NK-92 treated with Interleukin-12 subunit alpha and Interleukin-12 subunit beta, amount 100 ng/mL, for 24 hours (cell line): ENCODE data around the gene B3GALT4.
A peak's percentile ranks its signal among the peaks of the same experiment; 100 is the strongest.

ENCODE experiments used
- DNase-seq: peaks from one replicate; lab custom pipeline; 2025; lab: John Stamatoyannopoulos, UW

Gene B3GALT4

DNA sequence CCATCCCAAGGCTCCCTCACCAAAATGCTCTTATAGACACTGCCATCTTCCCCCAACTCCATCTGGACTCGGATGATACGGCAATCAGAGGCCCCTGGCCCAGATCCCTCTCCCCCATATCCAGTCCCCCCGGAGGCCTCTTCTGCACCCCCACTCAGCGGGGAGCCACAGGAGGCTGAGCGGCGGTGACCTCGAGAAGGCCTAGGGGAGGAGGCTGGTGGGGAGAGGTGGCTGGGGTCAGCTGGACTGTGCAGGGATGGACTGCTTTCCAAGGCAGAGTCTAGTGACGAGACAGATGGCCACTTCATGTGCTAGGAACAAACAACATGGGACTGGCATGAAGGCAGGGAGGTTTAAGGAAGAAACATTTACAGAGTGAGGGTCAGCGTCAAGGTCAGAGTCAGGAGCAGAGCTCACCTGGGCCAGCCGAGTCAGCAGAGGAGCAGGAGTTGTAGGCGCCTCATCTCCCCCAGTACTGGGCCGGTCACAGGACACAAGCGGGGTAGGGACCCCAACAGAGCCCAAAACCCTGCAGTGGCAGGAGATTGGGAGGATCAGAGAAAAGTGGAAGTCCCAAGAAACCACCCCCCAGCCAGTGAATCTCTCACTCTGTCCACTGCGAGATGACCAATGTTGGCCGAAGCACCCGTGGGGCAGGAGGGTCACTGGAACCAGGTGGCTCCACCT, 16.2 kb downstream of the B3GALT4 start:
- no peak for DNase-seq

DNA sequence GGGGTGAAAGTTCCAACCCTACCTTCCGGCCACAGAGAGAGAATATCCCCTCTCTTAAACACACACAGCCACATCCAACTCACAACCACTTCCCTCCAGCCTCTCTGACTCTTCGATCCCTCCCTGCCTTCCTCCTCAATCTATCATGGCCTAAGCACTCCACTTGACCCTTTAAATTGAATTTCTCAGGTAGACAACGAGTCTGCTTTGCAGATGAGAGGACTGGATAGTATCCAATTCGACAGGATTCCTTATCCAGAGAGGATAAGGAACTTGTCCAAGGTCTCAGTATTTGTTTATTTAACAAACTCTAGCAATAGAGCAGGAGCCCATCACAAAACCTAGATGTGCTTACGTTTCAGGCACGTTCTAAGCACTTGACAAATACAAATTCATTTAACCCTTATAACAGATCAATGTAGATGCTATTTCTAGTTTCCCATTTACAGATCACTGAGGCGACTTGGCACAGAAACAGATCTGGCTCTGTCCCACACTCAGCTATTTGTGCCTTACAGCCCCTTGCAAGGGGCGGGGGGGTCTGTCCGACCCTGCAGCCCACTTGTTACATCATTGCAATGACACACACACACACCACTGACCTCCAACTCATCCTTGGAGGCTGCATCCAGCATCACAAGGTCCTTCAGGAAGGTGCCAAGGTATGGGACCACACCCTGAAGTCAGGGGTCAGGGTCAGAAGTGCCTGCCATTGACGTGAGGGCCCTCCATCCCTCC, 17.3 kb downstream of the B3GALT4 start:
- no peak for DNase-seq

DNA sequence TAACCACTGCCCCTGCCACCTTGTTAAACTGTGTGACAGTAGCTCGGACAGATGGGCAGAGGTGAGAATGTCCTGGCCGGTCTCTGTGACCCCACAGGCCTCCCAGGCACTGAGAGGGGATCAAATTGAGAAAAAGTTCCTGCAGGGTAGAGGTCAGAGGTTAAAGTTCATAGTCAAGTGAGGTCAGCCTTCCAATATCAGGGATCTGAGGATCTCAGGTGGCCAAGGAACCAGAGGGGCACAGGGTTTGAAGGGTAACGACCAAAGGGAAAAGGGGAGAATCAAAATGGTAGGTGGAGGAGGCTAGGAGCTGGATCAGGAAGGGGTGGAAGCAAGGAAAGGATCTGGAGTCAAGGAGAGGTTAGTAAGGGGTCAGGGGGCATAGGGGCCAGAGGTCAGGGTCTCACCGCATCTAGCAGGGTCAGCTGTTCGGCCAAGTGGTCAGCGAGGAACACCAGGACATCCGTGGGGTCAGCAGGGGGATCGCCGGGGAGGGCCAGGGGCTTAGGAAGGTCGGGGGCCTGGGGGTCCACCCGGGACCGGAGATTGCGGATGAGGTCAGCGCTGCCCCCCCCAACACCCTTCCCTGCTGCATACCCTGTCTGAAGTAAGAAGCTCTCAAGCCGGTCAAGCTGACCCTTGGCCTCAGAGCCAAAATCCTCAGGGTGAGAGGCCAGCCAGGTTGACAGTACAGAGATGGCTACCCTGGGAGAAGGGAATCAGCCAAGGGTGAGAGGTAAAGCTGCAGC, 18.9 kb downstream of the B3GALT4 start:
- no peak for DNase-seq

DNA sequence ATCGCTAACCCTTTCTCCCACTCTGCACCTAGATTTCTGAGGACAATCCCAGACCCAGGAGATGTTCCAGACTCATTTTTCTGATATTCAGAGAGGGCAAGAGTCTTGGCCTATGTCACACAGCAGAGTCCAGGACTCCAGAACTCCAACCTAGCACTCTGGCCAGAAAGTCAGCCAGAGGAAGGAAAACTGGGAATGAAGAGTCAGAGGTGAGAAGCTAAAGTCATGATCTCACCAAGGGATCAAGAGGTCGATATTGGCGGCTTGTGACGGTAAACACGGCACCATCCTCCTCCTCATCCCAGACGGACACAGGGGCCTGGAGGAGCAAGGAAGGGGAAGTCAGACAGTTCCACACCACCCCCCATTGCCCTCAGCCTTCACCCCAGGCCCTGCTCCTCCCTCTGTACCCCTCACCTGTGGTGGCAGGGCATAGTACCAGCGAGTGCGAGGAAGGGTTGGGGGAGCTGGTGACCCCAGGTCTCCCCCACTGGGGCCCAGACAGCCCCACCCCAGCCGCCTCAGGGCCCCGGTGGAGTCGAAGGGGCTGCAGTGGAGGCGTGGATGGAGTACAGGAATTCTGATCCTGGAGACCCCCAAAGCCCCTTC, 20.0 kb downstream of the B3GALT4 start:
- no peak for DNase-seq

DNA sequence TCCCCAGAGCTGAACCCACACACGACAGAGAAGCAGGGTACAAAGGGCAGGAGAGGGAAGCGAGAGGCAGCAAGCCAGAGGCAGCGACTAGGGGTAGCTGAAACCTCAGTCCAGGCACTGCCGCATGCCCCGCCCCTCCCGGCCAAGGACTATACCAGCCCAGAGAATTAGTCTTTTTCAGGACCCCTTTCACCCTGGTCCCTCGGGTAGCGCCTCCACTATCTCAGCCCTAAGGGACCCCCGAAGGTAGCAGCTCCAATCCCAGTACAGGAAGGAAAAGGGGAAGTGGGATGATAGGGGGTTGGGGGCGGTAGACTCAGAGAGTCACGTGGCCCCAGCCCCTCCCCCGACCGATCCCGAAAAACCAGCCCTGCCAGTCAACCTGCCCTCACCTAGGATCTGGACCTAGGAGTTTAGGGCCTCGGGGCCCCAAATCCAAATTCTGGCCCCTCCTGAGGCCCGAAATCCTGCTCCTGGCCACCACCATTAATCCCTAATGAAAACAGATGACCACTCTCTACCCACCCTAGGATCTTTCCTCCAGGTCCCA, 20.6 kb downstream of the B3GALT4 start:
- DNase-seq: no peak

DNA sequence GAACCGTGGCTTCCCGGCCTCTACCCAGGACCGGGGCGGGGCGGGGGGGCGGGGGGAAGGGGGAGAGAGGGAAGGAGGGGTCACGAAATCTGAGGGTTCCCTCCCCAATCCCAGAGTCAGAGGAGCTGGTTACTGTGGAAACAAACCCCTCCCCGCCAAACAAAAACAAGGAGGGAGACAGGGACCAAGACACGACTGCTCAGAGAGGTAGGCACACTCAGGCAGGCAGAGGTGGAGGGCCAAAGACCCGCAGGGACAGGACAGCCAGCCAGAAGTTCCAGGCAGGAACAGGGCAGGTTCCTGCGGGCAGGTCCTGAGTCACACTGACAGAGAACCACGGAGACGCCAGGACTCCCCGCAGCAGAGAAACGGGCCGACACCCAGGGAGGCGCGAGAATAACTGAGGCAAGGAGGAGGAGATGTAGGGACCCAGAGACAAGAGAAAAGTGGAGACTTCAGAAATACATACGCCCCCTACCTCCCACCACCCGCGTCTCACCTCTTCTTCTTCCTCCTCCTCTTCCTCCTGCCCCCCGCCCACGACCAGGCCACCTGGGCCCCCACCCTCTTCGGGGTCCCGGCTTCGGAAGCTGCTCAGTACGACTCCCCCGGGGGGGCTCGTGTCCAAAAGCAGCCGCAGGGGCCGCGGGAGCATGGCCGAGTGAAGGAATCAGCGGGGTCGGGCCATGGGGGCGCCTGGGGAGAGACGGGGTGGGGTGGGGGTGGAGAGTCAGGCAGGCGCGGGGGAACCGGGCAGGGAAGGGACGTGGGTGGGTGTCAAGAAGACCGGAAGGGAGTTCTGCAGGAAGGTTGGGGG, 21.2 kb downstream of the B3GALT4 start:
- DNase-seq: peak; percentile 42

DNA sequence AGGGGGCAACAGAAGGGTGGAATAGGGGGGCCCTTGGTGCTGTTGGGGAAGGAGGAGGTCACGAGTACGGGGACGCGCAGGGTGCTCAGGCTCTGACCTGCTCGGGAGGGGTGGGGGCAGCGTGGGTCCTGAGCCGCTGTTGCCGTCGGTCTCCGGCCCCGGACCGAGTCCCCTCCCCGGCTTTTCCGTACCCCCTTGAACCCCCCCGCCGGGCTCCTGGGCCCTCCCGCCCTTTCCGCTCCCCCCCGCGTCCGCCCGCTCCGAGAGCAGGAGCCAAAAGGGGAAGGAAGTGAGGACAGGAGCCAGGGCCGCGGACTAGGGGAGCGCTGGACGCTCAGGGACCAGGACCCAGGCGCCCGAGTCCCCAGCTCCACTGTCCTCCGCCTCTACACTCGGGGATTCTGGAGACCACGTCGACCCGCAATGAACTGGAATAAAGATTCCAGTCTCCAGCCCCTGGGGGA, 21.9 kb downstream of the B3GALT4 start, which contains the start of gene RGL2:
TSS of gene RGL2 (minus strand) at position 170 of the 464 bp plus-strand sequence. CDS start 332 bp downstream, outside the sequence.
- DNase-seq: peak; percentile 57

DNA sequence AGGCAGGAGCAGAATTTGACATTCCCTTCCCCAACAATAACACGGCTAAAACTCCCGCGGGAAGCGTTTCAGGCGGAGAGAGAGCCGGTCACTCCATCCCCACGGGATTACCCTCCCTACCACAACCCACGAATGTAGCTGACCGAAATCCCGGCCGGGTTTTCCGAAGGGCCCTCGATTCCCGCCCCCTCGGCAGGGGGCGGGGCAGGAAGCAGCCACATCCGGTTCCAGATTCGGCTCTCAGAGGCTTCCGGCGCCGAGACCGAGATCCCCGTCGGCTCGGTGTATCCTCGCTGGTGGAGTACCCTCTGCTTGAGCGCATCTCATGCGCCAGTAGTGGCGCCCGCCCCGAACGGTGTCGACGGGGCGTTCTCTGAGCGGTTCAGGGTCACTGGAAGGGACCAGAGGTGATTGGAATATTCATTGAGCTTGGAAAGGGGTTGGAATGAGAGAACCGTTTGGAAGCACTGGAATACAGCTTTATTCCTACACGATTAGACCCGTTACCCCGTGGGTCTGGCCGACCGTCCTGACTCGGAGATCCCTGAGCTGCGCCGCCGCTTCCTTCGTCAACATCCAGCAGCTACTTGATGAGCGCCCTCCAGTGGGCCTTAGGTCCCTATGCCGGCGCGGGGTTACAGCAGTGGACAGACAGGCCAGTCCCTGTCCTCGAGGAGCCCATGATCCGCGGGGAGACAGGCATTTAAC, 22.5 kb downstream of the B3GALT4 start:
- peak; percentile 84 for DNase-seq

DNA sequence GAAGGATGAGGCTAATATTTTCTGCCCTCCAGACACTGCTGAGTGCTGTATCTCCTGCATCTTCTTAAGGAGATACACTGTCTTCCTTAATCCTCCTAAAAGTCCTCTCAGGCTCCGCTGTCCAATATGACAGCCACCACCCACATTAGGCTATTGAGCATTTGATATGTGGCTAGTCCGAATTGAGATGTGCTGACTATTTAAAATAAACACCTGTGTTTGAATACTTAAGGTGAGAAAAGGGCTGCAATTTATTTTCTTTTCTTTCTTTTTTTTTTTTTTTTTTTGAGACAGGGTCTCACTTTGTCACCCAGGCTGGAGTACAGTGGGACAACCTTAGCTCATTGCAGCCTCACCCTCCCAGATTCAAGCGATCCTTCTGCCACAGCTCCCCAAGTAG, 25.0 kb downstream of the B3GALT4 start:
- DNase-seq: no peak

DNA sequence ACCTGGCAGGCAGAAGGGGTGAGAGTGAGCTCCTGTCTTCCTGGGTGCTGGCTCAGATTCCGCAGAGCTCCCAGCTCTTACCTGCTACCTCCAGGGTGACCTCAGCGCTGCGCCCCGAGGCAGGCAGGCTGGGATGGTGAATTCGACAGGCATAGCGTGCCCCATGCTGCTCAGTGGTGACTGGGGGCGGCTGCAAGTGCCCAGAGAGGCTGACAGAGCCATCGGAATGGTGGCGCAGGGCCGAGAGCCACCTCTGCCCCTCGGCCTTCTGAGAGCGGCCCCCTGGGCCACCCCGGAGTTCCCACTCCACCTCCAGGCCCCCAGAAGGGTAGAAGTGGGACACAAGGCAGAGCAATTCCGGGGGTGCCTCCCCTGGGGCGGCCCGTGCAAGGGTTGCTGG, 27.3 kb downstream of the B3GALT4 start:
- DNase-seq: no peak

DNA sequence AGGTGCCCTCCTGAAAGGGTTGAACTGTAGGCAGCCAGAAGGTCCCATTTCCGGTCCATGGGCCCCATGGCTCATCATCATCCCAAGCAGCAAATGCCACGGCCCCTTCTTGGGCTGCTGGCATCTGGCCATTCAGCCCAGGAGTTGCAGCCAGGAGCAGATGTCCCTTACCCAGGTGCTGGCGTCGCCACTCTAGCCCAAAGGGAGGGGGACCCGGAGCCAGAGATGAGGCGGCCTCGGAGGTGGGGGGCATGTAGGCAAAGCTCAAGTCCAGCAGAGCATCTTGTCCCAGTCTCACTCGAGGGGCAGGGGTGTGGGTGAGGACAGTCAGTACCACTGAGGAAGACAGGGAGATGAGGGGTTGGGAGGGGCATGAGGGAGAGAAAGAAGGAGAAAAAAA, 28.1 kb downstream of the B3GALT4 start:
- no peak for DNase-seq

DNA sequence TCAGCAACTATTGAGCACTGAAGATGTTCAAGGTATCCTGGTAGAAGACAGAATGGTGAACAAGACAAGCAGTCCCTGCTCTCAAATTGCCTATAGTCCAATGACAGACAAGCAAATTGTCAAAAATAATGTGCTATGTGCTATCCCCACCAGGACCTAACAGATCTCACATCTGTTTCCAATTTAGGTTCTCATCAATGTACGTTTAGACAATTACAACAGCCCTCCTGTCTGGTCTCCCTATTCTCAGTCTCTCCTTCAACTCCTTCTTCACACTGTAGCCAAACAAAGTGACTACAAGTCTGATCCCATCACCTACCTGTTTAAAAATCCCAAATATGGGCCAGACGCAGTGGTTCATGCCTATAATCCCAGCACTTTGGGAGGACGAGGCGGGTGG, 29.4 kb downstream of the B3GALT4 start:
- DNase-seq: no peak

DNA sequence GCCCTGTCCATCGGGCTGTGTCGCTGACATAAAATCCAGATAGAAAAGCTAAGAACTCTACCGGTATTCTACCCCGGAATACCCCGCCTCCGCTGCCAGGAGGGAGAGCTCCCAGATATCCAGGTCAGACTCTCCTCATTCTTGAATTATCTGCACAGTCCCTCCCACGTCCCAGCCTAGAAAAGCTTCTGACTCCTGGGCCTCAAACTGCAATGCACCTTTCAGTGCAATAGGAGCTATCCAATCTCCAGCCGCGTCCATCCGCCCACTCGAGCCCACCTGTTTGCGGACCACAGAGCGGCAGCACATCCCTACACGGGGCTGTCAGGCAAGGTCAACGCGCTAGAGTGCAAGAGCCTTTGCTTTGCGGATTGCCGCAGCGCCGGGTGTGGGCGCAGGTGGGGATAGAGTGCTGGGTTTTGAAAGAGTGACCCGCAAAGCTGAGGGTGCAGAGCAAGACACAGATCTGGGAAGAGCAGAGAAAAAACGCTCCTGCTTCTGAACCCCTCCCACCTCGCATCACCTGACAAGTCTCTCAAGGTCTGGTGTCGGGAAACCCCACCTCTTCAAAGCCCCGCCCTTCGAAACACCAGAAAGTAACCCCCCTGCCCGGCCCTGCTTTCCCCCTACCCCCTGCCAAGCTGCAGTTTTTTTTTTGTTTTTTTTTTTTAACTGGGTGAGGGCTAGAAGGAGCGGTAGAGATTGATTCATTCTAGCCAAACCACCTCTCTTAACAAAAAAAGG, 35.6 kb downstream of the B3GALT4 start:
- DNase-seq: peak; percentile 58

DNA sequence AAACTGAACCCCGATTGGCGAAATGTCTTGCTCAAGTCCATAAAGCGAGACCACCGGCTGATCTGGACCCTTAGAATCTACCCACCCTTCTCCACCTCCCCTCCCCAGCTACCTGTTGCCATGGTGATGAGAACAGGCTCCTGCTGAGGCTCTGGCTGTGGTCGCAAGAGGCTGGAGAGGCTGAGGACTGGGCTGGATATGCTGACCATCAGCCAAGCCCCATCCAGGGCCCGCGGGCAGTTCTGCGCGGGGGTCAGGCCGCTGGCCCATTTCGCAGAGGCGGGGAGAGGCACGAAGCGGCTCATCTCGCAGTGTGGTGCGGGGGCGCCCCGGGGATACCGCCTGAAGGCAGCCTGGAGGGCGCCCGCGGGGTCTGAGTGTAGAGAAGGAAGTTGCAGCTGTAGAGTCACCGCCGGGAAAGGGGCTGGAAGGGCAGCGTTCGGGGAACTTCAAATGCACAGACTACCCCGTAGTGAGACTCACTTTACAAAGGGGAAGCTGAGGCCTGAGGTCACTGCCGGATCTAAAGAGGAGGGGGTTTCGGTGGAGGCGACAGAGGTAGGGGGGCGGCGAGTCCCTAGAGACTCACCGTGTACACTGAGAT, 36.3 kb downstream of the B3GALT4 start:
- DNase-seq: peak; percentile 54

DNA sequence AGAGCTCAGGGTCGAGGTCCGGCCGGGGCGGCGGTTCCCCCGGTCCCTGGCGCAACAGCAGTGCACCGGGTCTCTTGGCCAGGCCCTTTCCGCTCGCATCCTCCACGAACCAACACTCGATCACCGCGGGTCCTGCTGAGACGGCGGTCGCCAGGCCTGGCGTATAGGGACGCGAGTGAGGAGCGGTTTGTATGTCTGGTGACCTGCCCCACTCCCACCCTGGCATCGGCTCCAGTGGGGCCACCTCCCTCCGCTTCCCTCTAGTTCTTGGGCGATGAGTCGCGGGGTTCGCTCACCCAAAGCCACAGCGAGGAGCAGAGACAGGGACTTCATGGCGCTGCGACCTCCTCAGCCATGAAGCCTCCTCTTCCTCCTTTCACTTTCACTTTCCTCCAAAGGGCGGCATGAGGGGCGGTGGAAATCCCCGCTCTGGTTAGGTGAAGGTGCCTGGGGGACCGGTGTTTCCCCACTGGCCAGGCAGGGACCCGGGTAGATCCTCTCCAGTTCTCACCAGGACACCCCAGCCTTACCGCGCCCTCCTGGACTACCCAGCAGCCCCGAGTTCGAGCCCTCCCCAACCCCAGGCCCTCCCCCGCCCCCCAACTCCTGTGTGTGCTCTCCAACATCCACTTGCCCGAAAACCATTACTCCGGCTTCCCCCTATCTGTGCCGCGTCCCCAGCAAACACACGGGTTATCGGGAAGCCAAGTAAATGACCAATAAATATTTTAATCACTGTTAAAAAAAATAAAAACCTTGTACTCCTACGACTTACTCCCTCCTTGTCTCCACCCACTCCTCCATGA, 37.0 kb downstream of the B3GALT4 start, which contains the start of gene TAPBP:
TSS of gene TAPBP (minus strand) at position 370 of the 806 bp plus-strand sequence. CDS start at position 333, 37 bp downstream.
- DNase-seq: peak; percentile 83

DNA sequence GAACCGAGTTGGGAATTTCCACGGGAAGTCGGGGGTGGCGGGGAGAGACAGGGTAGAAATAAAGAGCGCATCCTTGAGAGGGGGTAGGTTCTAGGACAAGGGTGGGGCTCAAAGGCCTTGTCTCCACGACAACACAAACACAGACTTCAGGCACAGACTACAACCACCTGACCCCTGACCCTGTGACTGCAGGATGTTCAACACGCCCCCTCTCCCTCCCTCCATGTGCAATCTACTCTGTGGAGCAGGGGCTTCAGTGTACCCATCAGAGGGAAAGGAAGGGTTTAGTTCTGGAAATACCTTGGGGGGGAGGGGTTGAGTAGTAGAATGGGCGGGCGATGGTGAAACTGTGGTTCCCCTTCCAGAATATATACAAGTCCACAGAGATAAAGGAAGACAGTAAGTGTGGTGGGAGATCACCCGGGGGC, 37.6 kb downstream of the B3GALT4 start:
- DNase-seq: peak; percentile 37

DNA sequence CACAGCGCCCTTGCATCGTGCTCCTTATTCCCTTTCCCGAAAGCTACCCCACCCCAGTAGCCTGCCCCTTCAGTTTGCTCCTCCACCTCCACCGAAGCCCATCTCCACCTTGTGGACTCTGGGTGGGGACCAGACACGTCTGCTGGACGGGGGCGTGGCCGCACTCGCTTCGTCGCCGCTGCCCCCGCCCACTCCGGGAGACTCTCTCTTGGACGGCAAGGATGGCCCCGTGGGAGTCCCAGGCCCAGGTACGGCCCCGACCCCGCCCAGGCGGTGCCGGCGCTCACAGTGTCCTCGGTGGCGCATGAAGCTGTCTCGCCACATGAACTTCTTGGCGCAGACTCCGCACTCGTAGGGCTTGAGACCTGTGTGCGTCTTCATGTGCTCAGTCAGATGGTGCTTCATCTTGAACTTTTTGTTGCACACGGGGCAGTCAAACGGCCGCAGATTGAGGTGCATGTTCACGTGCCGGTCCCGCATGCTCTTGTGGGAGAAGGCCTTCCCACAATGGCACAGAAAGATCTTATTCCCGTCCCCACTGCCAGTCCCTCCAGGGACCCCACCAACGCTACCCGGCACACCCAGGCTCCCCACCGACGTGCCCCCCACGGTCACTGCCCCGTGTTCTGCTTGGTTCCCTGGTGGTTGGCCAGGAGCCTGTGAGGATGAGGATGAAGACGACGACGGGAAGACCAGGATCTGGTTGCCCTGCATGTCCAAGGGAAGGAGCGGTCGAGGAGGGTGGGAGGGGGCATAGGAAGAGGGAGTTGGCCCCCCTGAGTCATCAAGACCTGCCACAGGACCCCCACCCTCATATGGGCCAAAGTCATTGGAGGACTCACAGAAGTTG, 38.2 kb downstream of the B3GALT4 start:
- no peak for DNase-seq
